HG03108 (cell line): ENCODE measurements around the gene PCDHA1.
"Not testable (repeated sequence)": the region's sequence is repeated elsewhere in the genome, so short reads cannot be mapped to it uniquely, and the experiment has no call there.

Experiments
- ATAC-seq: cut with Tn5 transposase; IDR thresholded peaks from one replicate; pipeline ENCODE4 v1.9.1; 2021; ENCODE audit warnings: moderate library complexity; ENCODE audit not compliant: unreplicated experiment

The PCDHA1 gene

DNA sequence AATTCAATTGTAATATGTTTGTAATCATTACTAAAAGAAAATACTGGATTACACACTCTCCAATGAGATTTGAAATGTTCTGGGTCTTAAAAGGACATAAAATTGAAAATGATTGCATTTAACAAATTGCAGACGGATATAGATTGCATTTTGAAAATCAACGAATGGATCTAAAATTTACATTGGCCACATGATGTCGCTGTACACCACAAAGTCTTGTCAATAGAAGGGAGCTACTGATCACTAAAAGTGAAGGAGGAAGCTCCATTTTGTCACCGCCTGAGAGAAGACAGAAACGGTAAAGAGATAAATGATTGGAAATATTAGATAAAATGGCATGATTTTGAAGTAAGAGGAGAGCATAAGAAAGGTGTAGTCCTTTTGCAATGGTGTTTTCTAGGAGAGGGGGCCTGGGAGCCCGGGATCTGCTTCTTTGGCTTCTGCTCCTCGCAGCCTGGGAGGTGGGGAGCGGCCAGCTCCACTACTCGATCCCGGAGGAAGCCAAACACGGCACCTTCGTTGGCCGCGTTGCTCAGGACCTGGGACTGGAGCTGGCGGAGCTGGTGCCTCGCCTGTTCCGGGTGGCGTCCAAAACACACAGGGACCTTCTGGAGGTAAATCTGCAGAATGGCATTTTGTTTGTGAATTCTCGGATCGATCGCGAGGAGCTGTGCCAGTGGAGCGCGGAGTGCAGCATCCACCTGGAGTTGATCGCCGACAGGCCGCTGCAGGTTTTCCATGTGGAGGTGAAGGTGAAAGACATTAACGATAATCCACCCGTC is at the start of gene PCDHA1:
PCDHA1 (plus strand) TSS at position 236 of the 782 bp plus-strand sequence.
- no peak for ATAC-seq

DNA sequence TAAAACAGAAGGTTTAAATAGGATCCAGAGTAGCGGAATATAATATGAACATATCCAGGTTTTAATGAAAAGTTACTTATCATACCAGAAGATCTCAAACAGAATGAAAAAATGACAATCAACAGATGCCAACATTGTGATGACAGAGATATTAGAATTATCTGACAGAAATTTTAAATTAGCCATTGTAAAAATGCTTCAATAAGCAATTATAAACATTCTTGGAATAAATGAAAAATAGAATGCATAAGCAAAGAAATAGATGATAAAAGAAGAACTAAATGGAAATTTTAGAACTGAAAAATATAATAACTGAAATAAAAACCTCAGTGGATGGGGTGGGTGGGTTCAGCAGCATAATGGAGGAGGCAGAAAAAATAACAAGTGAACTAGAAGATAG is 48.5 kb upstream of the PCDHA1 start:
- ATAC-seq, result no peak

DNA sequence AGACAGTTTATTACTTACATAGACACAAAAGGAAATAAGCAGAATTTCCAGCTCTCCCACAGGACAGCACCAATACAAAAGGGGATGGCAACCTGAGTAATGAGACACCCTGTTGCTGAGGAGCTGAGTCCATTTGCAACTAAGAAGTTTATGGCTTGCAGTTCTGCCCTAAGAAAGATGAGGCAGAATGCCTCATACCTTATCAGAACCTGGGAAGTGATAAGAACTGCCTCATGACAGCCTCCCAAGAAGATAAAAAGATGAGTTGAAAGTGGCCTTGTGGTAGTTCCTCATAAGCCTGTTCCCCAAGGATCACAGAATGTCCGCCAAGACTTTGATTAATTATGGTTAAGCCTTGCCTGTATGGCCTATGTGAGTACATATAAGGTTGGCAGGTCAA is 44.0 kb upstream of the PCDHA1 start:
- no peak for ATAC-seq

DNA sequence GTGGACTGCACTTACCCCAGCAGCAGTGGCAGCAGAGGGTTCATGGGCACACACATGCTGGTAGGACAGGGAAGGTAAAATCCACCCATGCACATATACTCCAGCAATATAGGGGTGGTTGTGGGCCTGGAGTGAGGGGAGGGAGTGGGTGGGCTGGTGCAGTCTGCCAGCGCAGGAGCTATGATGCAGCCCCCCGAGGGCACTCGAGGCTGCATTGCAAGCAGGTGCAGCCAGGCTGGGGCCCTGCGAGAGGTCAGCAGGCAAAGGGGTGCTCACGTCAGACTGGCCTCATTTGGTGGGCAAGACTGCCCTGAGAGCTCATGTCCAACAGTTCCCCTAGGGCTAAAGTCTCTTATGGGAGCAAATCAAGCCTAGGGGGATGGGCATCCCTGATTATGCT is 32.4 kb upstream of the PCDHA1 start:
- ATAC-seq, result no peak

DNA sequence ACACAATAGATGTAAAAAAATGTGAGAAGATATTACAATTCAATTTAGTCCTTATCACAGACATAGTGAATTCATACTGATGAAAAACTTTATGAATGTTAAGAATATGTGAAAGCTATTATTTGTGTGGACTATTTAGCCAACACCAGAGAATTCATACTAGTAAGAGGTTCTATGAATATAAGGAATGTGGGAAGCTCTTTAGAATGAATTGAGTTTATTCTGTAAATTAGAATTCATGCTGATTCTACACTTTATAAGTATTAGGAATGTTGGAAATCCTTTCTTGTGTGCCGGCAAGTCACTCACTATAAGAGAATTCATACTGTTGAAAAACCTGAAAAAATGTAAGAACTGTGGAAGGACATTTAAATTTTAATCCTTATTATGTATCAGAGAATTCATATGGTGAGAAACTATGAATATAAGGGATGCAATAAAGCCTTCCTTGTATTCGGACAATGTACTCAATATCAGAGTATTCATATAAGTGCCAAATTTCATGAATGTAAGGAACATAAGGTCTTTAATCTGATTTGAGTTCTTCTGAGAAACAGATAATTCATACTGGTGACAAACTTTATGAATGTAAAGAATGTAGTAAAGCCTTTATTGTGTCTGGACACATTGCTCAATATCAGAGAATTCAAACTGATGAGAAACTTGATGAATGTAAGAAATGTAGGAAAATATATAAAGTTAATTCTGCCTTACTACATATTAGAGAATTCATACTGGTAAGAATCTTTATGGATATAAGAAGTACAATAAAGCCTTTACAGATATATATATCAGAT is 21.6 kb upstream of the PCDHA1 start:
- no peak for ATAC-seq

DNA sequence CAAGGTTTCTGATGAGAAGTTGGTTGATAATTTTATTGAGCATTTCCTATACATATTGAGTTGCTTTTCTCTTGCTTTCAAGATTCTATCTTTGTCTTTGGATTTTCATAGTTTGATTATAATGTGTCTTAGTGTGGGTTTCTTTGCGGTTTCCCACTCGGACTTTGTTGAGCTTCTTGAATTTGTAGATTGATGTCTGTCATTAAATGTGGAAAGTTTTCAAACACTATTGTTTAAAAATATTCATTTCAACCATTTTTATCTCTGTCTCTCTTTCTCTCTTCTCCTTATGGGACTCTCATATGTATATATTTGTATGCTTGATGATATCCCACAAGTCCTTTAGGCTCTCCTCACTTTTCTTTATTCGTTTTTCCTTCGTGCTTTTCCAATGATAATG is 18.5 kb upstream of the PCDHA1 start:
- ATAC-seq, result no peak

DNA sequence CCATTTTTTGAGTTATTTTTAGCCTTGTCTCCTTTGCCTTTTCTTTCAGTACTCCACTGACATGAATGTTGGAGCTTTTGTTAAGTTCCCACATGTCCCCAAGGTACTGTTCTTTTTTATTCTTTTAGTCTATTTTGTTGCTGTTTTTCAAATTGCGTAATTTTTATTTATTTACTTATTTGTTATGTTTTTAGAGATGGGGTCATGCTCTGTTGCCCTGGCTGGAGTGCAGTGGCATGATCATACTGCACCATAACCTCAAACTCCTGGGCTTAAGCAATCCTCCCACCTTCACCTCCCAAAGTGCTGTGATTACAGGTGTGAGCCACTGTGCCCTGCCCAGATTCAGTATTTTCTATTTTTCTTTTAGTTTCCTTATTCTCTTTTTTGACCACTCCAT is 5.4 kb upstream of the PCDHA1 start:
- ATAC-seq, result no peak

DNA sequence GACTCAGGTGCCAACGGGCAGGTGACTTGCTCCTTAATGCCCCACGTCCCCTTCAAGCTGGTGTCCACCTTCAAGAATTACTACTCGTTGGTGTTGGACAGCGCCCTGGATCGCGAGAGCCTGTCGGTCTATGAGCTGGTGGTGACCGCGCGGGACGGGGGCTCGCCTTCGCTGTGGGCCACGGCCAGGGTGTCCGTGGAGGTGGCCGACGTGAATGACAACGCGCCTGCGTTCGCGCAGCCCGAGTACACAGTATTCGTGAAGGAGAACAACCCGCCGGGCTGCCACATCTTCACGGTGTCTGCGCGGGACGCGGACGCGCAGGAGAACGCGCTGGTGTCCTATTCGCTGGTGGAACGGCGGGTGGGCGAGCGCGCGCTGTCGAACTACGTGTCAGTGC is 1.5 kb downstream of the PCDHA1 start:
- ATAC-seq, result not testable (repeated sequence)

DNA sequence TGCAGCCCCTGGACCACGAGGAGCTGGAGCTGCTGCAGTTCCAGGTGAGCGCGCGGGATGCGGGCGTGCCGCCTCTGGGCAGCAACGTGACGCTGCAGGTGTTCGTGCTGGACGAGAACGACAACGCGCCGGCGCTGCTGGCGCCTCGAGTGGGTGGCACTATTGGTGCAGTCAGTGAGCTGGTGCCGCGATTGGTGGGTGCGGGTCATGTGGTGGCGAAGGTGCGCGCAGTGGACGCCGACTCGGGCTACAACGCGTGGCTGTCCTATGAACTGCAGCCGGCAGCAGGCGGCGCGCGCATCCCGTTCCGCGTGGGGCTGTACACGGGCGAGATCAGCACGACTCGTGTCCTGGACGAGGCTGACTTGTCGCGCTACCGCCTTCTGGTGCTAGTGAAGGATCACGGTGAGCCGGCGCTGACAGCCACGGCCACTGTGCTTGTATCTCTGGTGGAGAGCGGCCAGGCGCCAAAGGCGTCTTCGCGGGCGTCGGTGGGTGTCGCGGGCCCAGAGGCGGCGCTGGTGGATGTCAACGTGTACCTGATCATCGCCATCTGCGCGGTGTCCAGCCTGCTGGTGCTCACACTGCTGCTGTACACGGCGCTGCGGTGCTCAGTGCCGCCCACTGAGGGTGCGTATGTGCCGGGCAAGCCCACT is 2.0 kb downstream of the PCDHA1 start:
- ATAC-seq, result not testable (repeated sequence)

DNA sequence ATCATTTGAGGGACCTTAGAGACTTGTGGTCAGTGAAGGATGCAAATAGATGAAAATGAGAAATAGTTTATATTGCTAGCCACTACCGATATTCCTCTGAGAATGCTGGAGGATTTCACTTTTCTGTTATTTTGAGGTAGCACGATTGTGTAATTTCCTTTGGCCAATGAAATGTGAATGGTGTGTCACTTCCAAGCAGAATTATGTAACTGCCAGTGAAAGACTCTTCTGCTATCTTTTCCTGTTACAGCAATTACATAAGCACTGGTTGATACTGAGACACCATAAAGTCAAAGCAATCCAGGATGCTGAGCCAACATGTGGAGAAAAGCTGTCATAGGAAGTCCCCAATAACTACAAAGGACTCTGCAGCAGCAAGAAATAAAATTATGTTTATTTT is 5.1 kb downstream of the PCDHA1 start:
- no peak for ATAC-seq

DNA sequence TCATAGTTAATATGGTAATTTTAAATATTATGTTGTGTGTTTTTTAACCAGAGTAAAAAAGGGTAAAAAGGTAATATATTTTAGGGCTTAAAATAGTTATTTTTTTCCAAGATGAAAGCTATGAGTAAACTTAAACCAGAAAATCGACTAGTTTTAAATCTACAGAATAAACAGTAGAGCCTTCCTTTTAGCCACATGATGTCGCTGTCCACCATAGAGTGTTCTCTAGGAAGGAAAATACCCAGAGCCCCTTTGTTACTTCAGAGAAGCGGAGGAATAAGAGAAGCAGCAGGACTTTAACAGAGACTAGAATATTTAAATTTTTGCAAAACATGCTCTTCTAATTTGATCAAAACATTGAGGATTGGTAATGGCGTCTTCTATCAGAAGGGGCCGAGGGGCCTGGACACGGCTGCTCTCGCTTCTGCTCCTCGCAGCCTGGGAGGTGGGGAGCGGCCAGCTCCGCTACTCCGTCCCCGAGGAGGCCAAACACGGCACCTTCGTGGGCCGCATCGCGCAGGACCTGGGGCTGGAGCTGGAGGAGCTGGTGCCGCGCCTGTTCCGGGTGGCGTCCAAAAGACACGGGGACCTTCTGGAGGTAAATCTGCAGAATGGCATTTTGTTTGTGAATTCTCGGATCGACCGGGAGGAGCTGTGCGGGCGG is 8.8 kb downstream of the PCDHA1 start, which contains the start of gene PCDHA2:
PCDHA2 (plus strand) TSS at position 258 of the 664 bp plus-strand sequence.
- no peak for ATAC-seq

DNA sequence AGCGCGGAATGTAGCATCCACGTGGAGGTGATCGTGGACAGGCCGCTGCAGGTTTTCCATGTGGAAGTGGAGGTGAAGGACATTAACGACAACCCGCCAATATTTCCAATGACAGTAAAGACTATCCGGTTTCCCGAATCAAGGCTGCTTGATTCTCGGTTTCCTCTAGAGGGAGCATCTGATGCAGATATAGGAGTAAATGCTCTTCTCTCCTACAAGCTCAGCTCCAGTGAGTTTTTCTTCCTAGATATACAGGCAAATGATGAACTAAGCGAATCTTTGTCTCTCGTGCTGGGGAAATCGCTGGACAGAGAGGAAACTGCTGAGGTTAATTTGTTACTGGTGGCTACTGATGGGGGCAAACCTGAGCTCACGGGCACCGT is 9.3 kb downstream of the PCDHA1 start:
- no peak for ATAC-seq

DNA sequence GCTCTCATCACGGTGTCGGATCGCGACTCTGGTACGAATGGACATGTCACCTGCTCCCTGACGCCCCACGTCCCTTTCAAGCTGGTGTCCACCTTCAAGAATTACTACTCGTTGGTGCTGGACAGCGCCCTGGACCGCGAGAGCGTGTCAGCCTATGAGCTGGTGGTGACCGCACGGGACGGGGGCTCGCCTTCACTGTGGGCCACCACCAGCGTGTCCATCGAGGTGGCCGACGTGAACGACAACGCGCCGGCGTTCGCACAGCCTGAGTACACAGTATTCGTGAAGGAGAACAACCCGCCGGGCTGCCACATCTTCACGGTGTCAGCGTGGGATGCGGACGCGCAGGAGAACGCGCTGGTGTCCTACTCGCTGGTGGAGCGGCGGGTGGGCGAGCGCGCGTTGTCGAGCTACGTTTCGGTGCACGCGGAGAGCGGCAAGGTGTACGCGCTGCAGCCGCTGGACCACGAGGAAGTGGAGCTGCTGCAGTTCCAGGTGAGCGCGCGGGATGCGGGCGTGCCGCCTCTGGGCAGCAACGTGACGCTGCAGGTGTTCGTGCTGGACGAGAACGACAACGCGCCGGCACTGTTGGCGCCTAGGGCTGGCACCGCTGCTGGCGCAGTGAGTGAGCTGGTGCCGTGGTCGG is 10.3 kb downstream of the PCDHA1 start:
- not testable (repeated sequence) for ATAC-seq

DNA sequence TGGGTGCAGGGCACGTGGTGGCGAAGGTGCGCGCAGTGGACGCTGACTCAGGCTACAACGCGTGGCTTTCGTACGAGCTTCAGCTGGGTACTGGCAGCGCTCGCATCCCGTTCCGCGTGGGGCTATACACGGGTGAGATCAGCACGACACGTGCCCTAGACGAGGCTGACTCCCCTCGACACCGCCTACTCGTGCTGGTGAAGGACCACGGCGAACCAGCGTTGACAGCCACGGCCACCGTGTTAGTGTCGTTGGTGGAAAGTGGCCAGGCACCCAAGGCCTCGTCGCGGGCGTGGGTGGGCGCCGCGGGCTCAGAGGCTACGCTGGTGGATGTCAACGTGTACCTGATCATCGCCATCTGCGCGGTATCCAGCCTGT is 10.8 kb downstream of the PCDHA1 start:
- no peak for ATAC-seq

DNA sequence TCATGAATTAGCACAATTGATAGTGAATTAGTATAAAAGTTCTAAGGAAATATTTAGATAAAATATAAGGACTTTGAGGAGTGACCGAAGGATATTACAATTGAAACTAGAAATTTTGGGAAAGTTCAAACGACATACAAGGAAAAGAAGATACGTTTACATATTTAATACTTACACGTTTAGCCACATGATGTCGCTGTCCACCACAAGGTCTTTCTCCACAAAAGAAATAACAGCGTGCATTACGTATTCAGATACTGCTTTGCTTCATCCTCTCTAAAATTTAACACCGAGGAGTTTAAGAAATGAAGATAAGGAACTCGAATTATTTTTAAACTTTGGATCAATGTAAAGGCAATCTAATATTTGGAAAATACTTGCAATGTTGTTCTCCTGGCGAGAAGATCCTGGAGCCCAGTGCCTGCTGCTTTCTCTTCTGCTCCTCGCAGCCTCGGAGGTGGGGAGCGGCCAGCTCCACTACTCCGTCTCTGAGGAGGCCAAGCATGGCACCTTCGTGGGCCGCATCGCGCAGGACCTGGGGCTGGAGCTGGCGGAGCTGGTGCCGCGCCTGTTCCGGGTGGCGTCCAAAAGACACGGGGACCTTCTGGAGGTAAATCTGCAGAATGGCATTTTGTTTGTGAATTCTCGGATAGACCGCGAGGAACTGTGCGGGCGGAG is 15.0 kb downstream of the PCDHA1 start, which contains the start of gene PCDHA3:
PCDHA3 (plus strand) TSS at position 242 of the 678 bp plus-strand sequence.
- no peak for ATAC-seq

DNA sequence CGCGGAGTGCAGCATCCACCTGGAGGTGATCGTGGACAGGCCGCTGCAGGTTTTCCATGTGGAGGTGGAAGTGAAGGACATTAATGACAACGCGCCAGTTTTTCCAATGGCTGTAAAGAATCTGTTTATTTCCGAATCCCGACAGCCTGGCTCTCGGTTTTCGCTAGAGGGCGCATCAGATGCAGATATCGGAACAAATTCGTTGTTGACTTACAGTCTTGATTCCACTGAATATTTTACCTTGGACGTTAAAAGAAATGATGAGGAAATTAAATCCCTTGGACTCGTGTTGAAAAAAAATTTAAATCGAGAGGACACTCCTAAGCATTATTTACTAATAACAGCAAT is 15.5 kb downstream of the PCDHA1 start:
- ATAC-seq, result no peak

DNA sequence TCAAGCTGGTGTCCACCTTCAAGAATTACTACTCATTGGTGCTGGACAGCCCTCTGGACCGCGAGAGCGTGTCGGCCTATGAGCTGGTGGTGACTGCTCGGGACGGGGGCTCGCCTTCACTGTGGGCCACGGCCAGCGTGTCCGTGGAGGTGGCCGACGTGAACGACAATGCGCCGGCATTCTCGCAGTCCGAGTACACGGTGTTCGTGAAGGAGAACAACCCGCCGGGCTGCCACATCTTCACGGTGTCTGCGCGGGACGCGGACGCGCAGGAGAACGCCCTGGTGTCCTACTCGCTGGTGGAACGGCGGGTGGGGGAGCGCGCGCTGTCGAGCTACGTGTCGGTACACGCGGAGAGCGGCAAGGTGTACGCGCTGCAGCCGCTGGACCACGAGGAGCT is 16.4 kb downstream of the PCDHA1 start:
- not testable (repeated sequence) for ATAC-seq

DNA sequence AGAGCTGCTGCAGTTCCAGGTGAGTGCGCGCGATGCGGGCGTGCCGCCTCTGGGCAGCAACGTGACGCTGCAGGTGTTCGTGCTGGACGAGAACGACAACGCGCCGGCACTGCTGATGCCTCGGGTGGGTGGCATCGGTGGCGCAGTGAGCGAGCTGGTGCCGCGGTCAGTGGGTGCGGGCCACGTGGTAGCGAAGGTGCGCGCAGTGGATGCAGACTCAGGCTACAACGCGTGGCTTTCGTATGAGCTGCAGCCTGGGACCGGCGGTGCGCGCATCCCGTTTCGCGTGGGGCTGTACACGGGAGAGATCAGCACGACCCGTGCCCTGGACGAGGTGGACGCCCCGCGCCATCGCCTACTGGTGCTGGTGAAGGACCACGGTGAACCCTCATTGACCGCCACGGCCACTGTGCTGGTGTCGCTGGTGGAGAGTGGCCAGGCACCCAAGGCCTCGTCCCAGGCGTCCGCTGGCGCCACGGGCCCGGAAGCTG is 16.9 kb downstream of the PCDHA1 start:
- no peak for ATAC-seq

DNA sequence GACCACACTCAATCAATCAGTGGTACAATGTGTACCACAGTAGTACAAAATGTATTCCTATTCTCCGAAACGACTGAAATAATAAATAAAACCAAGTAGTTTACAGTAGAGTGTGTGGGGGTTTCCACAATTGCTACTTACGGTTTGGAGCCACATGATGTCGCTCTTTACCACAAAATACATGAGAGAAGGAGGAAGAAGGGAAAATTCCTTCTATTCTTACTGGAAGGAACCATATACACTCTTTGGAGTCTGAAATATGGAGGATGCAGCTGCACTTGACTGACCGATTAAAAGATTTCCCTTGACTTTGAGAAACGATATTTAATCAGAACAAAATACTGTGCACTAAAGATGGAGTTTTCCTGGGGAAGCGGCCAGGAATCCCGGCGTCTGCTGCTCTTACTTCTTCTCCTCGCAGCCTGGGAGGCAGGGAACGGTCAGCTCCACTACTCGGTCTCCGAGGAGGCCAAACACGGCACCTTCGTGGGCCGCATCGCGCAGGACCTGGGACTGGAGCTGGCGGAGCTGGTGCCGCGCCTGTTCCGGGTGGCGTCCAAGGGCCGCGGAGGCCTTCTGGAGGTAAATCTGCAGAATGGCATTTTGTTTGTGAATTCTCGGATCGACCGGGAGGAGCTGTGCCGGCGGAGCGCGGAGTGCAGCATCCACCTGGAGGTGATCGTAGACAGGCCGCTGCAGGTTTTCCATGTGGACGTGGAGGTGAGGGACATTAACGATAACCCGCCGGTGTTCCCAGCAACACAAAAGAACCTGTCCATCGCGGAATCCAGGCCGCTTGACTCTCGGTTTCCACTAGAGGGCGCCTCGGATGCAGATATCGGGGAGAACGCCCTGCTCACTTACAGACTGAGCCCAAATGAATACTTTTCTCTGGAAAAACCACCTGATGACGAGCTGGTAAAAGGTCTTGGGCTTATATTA is 21.2 kb downstream of the PCDHA1 start, which contains the start of gene PCDHA4:
PCDHA4 (plus strand) TSS at position 235 of the 942 bp plus-strand sequence.
- ATAC-seq, result no peak
